Smooth muscle cell of trachea (primary cell): Measurements from ENCODE around the gene IDH3A. TPM values are rescaled to one million over a fixed set of nuclear protein-coding genes. Genes with fewer than 3 reads are reported as not detected.

ENCODE experiments used
- total RNA-seq: library from RNA; depleted of rRNA; stranded (reverse); fragments of >200 nt; gene quantifications from 2 replicates; pipeline ENCODE4 v1.2.1, GENCODE V29; 2014

The IDH3A gene
- 22.7 and 37.8 TPM in 2 replicates for total RNA-seq

DNA sequence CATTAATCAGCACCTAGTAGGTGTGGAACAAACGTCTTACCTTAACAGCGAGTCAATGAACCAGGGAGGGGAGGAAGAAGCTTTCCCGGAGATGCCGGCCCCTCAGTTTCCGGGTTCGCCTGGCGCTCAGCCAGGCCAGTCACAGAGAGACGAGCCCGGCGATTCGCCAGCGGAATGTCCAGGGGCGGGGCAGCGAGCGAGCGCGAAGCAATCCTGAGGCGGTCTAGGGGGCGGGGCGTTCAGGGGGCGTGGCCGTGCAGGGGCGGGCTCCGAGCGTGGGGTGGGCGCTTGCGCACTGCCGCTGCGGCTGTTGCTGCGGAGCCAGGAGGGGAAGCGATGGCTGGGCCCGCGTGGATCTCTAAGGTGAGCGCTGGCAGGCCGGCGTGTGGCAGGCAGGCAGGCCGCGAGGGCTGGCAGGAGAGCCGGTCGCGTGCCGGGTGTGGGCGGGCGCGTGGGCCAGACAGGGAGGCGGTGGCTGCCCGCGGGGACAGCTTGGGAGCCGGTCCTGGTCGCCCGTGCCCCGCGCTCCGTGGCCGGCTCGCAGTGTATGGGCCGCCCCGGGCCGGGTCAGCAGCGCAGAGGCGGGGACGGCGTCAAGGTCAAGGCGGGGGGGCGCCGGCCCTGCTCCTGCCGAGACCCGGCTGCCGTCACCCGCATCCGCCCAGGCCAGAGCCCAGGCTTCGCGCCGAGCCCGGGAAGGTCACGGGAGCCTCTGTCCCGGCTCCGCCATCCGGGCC, at the start of gene IDH3A:
Gene IDH3A, plus strand, starts transcription at position 295 of the 737 bp plus-strand sequence. Its CDS starts 42 bp downstream, at position 337.

DNA sequence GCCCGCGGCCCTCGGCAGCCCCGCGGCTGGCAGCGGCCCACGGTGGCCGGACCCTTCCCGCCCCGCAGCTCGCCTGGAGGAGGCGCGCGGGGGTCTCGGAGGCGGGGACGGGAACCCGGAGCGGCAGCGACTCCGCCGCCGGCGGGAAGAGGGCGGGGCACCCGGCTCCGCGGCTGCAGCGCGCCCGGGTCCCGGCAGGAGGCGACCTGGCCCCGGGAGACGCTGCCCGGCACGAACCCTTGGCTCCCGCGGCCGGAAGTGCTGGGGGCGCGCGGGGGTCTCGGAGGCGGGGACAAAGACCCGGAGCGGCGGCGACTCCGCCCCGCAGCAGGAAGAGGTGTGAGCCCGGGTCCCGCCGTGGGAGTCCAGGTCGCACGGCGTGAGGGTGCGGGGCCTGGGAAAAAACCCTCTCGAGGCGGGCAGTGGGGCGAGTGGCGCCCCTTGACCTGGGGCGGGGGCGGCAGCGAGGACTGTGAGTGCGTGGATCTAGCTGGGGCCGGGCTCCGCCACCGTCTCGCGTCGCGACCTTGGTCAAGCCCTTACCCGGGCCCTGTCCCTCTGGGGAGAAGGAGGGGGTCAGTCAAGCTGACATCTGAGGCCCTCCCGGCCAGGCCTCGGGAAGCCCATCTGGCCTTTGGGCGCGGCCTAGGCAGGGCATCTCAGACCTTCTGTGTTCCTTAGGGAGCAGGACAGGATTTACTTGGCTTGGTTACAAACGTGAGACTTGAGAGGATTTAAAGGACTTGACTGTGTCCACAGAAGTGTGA, 17.7 kb upstream of the IDH3A start, which contains the start of gene CIB2:
Gene CIB2, minus strand, starts transcription at position 151 of the 767 bp plus-strand sequence. CDS start 230 bp downstream, outside the sequence.

Other genes starting within 250 kb of the IDH3A start
- gene TBC1D2B, start 71.7 kb upstream of the IDH3A start, total RNA-seq: 50.8 and 98.1 TPM in 2 replicates
- gene SH2D7, start 56.8 kb upstream of the IDH3A start, total RNA-seq: under 0.01 TPM in 1 of 2 replicates, not detected in the other
- gene CIB2, start 17.9 kb upstream of the IDH3A start, total RNA-seq: 1.3 and 2.3 TPM in 2 replicates
- under 0.01 TPM in 1 of 2 replicates, not detected in the other for gene ACSBG1, start 85.2 kb downstream of the IDH3A start, total RNA-seq
- gene DNAJA4, start 115.2 kb downstream of the IDH3A start, total RNA-seq: 3.1 and 3.6 TPM in 2 replicates
- gene SKIC8, start 150.2 kb downstream of the IDH3A start, total RNA-seq: 54.9 and 105 TPM in 2 replicates
- gene CRABP1, start 191.0 kb downstream of the IDH3A start, total RNA-seq: not detected in 2 replicates